MM.1S (cell line): ENCODE measurements around the gene EID2B.
A peak's percentile ranks its signal among the peaks of the same experiment; 100 is the strongest.

Experiments used
- DNase-seq: peaks from one replicate; pipeline ENCODE4 v3.0.0-alpha.2; 2015
- H2AFZ ChIP-seq: fragments of 300-600 bp; sonication (generic); 2 replicates; pipeline ENCODE4 v1.6.0; 2016; ENCODE audit warnings: antibody characterized with exemption, low read length
- H3F3A ChIP-seq: fragments of 300-600 bp; sonication (generic); 2 replicates; pipeline ENCODE4 v1.6.1; 2016; ENCODE audit warnings: mild to moderate bottlenecking, antibody characterized with exemption, low read length, moderate library complexity, mixed read lengths; ENCODE audit not compliant: insufficient read depth
- H3K27ac ChIP-seq: fragments of 300-600 bp; sonication (generic); 2 replicates; pipeline ENCODE4 v1.5.1; 2016; ENCODE audit warnings: mild to moderate bottlenecking, low read length
- H3K27me3 ChIP-seq: fragments of 300-600 bp; sonication (generic); replicated peaks from 2 replicates; pipeline ENCODE4 v1.6.0; 2016; ENCODE audit warnings: low read length; ENCODE audit not compliant: insufficient read depth
- H3K36me3 ChIP-seq: fragments of 300-600 bp; sonication (generic); replicated peaks from 2 replicates; pipeline ENCODE4 v1.6.1; 2016; ENCODE audit warnings: mild to moderate bottlenecking, low read length, mixed read lengths; ENCODE audit not compliant: insufficient read depth
- H3K4me1 ChIP-seq: fragments of 300-600 bp; sonication (generic); 2 replicates; pipeline ENCODE4 v1.6.1; 2016; ENCODE audit warnings: low read length, mixed read lengths
- H3K4me2 ChIP-seq: fragments of 300-600 bp; sonication (generic); 2 replicates; pipeline ENCODE4 v1.6.0; 2016; ENCODE audit warnings: low read depth, low read length
- H3K4me3 ChIP-seq: fragments of 300-600 bp; sonication (generic); 2 replicates; pipeline ENCODE4 v1.5.1; 2016; ENCODE audit warnings: low read length, mixed read lengths
- H3K79me2 ChIP-seq: fragments of 300-600 bp; sonication (generic); 2 replicates; pipeline ENCODE4 v1.6.1; 2016; ENCODE audit warnings: mixed run types, low read length, mixed read lengths
- H3K9ac ChIP-seq: fragments of 300-600 bp; sonication (generic); 2 replicates; pipeline ENCODE4 v1.6.1; 2016; ENCODE audit warnings: low read length, mixed read lengths
- H3K9me2 ChIP-seq: fragments of 300-600 bp; sonication (generic); replicated peaks from 2 replicates; pipeline ENCODE4 v1.6.1; 2016; ENCODE audit warnings: mild to moderate bottlenecking, low read length, mixed read lengths; ENCODE audit not compliant: insufficient read depth
- H3K9me3 ChIP-seq: fragments of 300-600 bp; sonication (generic); replicated peaks from 2 replicates; pipeline ENCODE4 v1.6.1; 2016; ENCODE audit warnings: mild to moderate bottlenecking, low read length, mixed read lengths; ENCODE audit not compliant: insufficient read depth
- H4K20me1 ChIP-seq: fragments of 300-600 bp; sonication (generic); 2 replicates; pipeline ENCODE4 v1.6.1; 2016; ENCODE audit warnings: mild to moderate bottlenecking, low read length, moderate library complexity, mixed read lengths; ENCODE audit not compliant: insufficient read depth
- CTCF ChIP-seq: fragments of 300-600 bp; sonication (generic); IDR thresholded peaks from 2 replicates; pipeline ENCODE4 v1.5.1; 2016; ENCODE audit warnings: antibody characterized with exemption, low read length, mixed read lengths
- EZH2 ChIP-seq: fragments of 300-600 bp; sonication (generic); optimal IDR thresholded peaks from 2 replicates; pipeline ENCODE3; 2017; ENCODE audit warnings: low read depth, mild to moderate bottlenecking, antibody characterized with exemption, low read length, mixed read lengths
- EZH2phosphoT487 ChIP-seq: fragments of 300-600 bp; sonication (generic); IDR thresholded peaks from 2 replicates; pipeline ENCODE4 v1.6.1; 2018; ENCODE audit warnings: antibody characterized with exemption, low read length

EID2B gene

DNA sequence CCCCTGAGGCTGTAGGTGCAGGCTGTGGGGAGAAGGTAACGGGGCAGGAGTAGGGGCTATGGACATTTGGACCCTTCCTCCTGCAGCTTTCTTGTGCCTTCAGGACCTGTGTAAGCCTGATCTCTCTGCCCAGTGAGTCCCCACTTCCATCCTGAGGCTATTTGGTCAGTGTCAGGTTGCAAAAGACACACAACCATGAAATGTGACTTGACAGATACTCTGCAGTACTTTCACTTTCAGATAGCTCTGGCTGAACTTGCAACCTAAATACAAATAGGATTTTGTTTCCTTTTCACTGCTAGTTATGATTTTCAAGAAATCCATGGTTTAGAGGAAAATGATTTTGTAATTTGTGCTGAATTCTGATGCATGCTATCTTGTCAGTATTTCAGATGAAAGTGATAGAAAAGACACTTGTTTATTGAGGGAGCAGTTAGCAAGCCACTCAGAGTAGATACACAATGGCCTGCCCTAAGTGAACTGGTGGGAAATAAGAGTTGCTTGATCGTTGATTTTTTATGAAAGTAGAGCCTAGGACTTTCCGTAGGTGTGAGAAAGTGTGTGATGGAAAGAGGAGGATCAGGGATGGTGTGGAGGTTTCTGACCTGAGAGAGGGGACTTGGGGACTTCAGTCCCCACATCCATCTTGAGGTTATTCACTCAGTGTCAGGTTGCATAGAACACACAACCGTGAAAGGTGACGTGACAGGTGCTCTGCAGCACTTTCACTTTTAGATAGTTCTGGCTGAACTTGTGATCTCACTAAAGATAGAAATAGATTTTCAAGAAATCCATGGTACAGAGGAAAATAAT, 25.4 kb upstream of the EID2B start:
- Histone ChIP-seq H3K9me2 (no peaks in the 10 kb centered on the region), H3K27ac (no peak overlapping the region; the same call in 1 of the 2 replicates), H3K36me3 (no peaks in the 10 kb centered on the region), H3K4me2 (peak overlapping the region; percentile 51), H3F3A (peaks cover 11% of the 10 kb centered on the region), H4K20me1 (no peaks in the 10 kb centered on the region), H3K79me2 (no peaks in the 10 kb centered on the region), H3K9ac (no peak overlapping the region), H3K9me3 (no peaks in the 10 kb centered on the region), H2AFZ (no peak overlapping the region), H3K4me1 (peaks cover 18% of the 10 kb centered on the region), H3K4me3 (peak overlapping the region; percentile 9; the same call in 1 of the 2 replicates), H3K27me3 (no peaks in the 10 kb centered on the region)
- TF ChIP-seq CTCF (no peak), EZH2phosphoT487 (no peak)
- peak; percentile 78 for DNase-seq

- no peak for DNase-seq
- Histone ChIP-seq H3K4me2 (no peak overlapping the region), H3K36me3 (no peaks in the 10 kb centered on the region), H3K4me1 (peaks cover 33% of the 10 kb centered on the region), H3K27ac (no peak overlapping the region), H3K9me2 (no peaks in the 10 kb centered on the region), H3F3A (peaks cover 23% of the 10 kb centered on the region), H3K27me3 (no peaks in the 10 kb centered on the region), H3K9me3 (no peaks in the 10 kb centered on the region), H3K9ac (no peak overlapping the region), H2AFZ (no peak overlapping the region), H3K4me3 (no peak overlapping the region), H4K20me1 (no peaks in the 10 kb centered on the region), H3K79me2 (no peaks in the 10 kb centered on the region)
- no peak for TF ChIP-seq EZH2phosphoT487
- no peak for TF ChIP-seq EZH2
- no peak for TF ChIP-seq CTCF
These were observed 23.2 kb upstream of the EID2B start for GRCh38 chr19:39555883-39556282.

- TF ChIP-seq CTCF: no peak
- no peak for TF ChIP-seq EZH2phosphoT487
- no peak for TF ChIP-seq EZH2
- H3K27me3 ChIP-seq: no peaks in the 10 kb centered on the region
- H3K9me3 ChIP-seq: no peaks in the 10 kb centered on the region
- no peak overlapping the region for H3K4me2 ChIP-seq
- H3K79me2 ChIP-seq: no peaks in the 10 kb centered on the region
- no peak for DNase-seq
- H4K20me1 ChIP-seq: no peaks in the 10 kb centered on the region
- H3K27ac ChIP-seq: no peak overlapping the region
- no peak overlapping the region for H3K4me3 ChIP-seq
- peaks cover 29% of the 10 kb centered on the region for H3F3A ChIP-seq
- H3K9ac ChIP-seq: no peak overlapping the region
- peaks cover 36% of the 10 kb centered on the region for H3K4me1 ChIP-seq
- H3K9me2 ChIP-seq: no peaks in the 10 kb centered on the region
- H3K36me3 ChIP-seq: no peaks in the 10 kb centered on the region
- no peak overlapping the region for H2AFZ ChIP-seq
These were observed 22.2 kb upstream of the EID2B start for GRCh38 chr19:39554701-39555311.
